Endodermal cell (in vitro differentiated cells): ENCODE results near the gene GGT5. TPM values are rescaled to one million over a fixed set of nuclear protein-coding genes. Genes with fewer than 3 reads are reported as not detected.

Experiments used
- DNase-seq: peaks from one replicate; pipeline ENCODE4 v3.0.0-alpha.2; 2017
- H3K27ac ChIP-seq: 2 replicates; pipeline ENCODE4 v1.5.1; 2013; ENCODE audit warnings: mild to moderate bottlenecking, low read depth, low read length, moderate library complexity
- H3K27me3 ChIP-seq: 2 replicates; pipeline ENCODE4 v1.6.1; 2013; ENCODE audit warnings: mild to moderate bottlenecking, low read length, moderate library complexity; ENCODE audit not compliant: insufficient read depth, control insufficient read depth, poor library complexity, severe bottlenecking
- H3K36me3 ChIP-seq: 2 replicates; pipeline ENCODE4 v1.7.0; 2013; ENCODE audit warnings: mild to moderate bottlenecking, low read length, moderate library complexity; ENCODE audit not compliant: control insufficient read depth, insufficient read depth
- H3K4me1 ChIP-seq: one replicate; pipeline ENCODE4 v1.7.0; 2013; ENCODE audit warnings: low read length; ENCODE audit not compliant: control insufficient read depth, insufficient read depth
- H3K4me3 ChIP-seq: 2 replicates; pipeline ENCODE4 v1.5.1; 2013; ENCODE audit warnings: mild to moderate bottlenecking, low read length, moderate library complexity
- H3K9ac ChIP-seq: 2 replicates; pipeline ENCODE4 v1.6.1; 2013; ENCODE audit warnings: mild to moderate bottlenecking, low read length, moderate library complexity; ENCODE audit not compliant: poor library complexity, severe bottlenecking; ENCODE audit errors: extremely low read depth
- H3K9me3 ChIP-seq: 2 replicates; pipeline ENCODE4 v1.6.1; 2013; ENCODE audit warnings: mild to moderate bottlenecking, low read length, moderate library complexity; ENCODE audit not compliant: control insufficient read depth
- H3K27ac Mint-ChIP-seq: 2 replicates; pipeline ENCODE4 v1.8.0; 2020; ENCODE audit warnings: mixed read lengths
- H3K27me3 Mint-ChIP-seq: 2 replicates; pipeline ENCODE4 v1.8.0; 2021; ENCODE audit warnings: mild to moderate bottlenecking, mixed read lengths; ENCODE audit not compliant: insufficient read depth
- H3K36me3 Mint-ChIP-seq: 2 replicates; pipeline ENCODE4 v1.8.0; 2020; ENCODE audit warnings: low read depth, mixed read lengths
- H3K4me1 Mint-ChIP-seq: 2 replicates; pipeline ENCODE4 v1.8.0; 2020; ENCODE audit warnings: mixed read lengths
- H3K4me3 Mint-ChIP-seq: 2 replicates; pipeline ENCODE4 v1.8.0; 2020; ENCODE audit warnings: mild to moderate bottlenecking, moderate library complexity, mixed read lengths
- H3K9me3 Mint-ChIP-seq: 2 replicates; pipeline ENCODE4 v1.8.0; 2020; ENCODE audit warnings: mild to moderate bottlenecking, mixed read lengths
- CTCF ChIP-seq: fragments of 200-600 bp; sonication (generic); conservative IDR thresholded peaks from 2 replicates; pipeline ENCODE4 v1.5.0; 2021; ENCODE audit warnings: antibody characterized with exemption, mild to moderate bottlenecking
- WGBS, 2 experiments: methylation state at CpG; one replicate each; pipeline versions ENCODE4 v1.1.5 to v1.1.7; 2013; ENCODE audit warnings: missing lambda C conversion rate in 2 of 2, mixed read lengths in 1 of 2; ENCODE audit not compliant: insufficient coverage in 1 of 2, insufficient read length in 1 of 2; 5-methylcytosine and 5-hydroxymethylcytosine counted together
- total RNA-seq, 2 donors: library from RNA; stranded (reverse); fragmentation: NEBNext Ultra II Directional in 1 of 2; extraction: Animal tissue kit (Norgen Biotek cat#: 25700) in 1 of 2; gene quantifications; 2 replicates in 1 of 2; 3 replicates in 1 of 2; pipeline ENCODE4 v1.2.1, GENCODE V29; 2021

The GGT5 gene
- total RNA-seq, 2 donors from 2014 or later: 0.29 TPM; not detected in 1

- no peak overlapping the region for H3K27ac ChIP-seq
- WGBS, 2 experiments: 78 to 91% methylated on average over 9 to 13 of the region's 13 CpGs
- no peak for DNase-seq
- H3K4me1 Mint-ChIP-seq: peaks cover 3% of the 10 kb centered on the region
- no peak overlapping the region for H3K4me3 ChIP-seq
- H3K27ac Mint-ChIP-seq: no peak overlapping the region
- no peaks in the 10 kb centered on the region for H3K36me3 ChIP-seq
- H3K27me3 ChIP-seq: no peaks in the 10 kb centered on the region
- no peak for TF ChIP-seq CTCF
- H3K36me3 Mint-ChIP-seq: no peaks in the 10 kb centered on the region
- no peak overlapping the region for H3K4me3 Mint-ChIP-seq
- no peaks in the 10 kb centered on the region for H3K9me3 ChIP-seq
- H3K9me3 Mint-ChIP-seq: peaks cover 2% of the 10 kb centered on the region
- H3K4me1 ChIP-seq: no peaks in the 10 kb centered on the region
- no peak overlapping the region for H3K9ac ChIP-seq
- no peaks in the 10 kb centered on the region for H3K27me3 Mint-ChIP-seq
Measured at GRCh38 chr22:24233235-24233634, 11.6 kb downstream of the GGT5 start.

GRCh38 chr22:24232725-24233124, 12.2 kb downstream of the GGT5 start:
- Histone ChIP-seq H3K27ac (no peak overlapping the region), H3K9ac (no peak overlapping the region), H3K27me3 (no peaks in the 10 kb centered on the region), H3K4me1 (no peaks in the 10 kb centered on the region), H3K9me3 (no peaks in the 10 kb centered on the region), H3K36me3 (no peaks in the 10 kb centered on the region), H3K4me3 (no peak overlapping the region)
- Mint-ChIP-seq H3K36me3 (no peaks in the 10 kb centered on the region), H3K27ac (no peak overlapping the region), H3K9me3 (peaks cover 5% of the 10 kb centered on the region), H3K4me1 (peaks cover 3% of the 10 kb centered on the region), H3K27me3 (no peaks in the 10 kb centered on the region), H3K4me3 (no peak overlapping the region)
- no peak for DNase-seq
- 93 to 100% methylated on average over 7 to 15 of the region's 15 CpGs for WGBS, 2 experiments
- TF ChIP-seq CTCF: no peak

GRCh38 chr22:24232124-24232523, 12.8 kb downstream of the GGT5 start:
- Mint-ChIP-seq H3K27ac (no peak overlapping the region), H3K4me3 (no peak overlapping the region), H3K27me3 (no peaks in the 10 kb centered on the region), H3K9me3 (peaks cover 6% of the 10 kb centered on the region), H3K36me3 (no peaks in the 10 kb centered on the region), H3K4me1 (peaks cover 3% of the 10 kb centered on the region)
- Histone ChIP-seq H3K4me3 (no peak overlapping the region), H3K4me1 (no peaks in the 10 kb centered on the region), H3K27me3 (no peaks in the 10 kb centered on the region), H3K9ac (no peak overlapping the region), H3K36me3 (no peaks in the 10 kb centered on the region), H3K27ac (no peak overlapping the region), H3K9me3 (no peaks in the 10 kb centered on the region)
- WGBS, 2 experiments: 94 to 96% methylated on average over 3 to 6 of the region's 6 CpGs
- no peak for DNase-seq
- no peak for TF ChIP-seq CTCF
